Activated naive CD4-positive, alpha-beta T cell treated with anti-CD3 and anti-CD28 coated beads, Interleukin-2, amount 10 ng/mL, durations not matched to agents 7 days and 5 days (primary cell): Measurements from ENCODE around the gene RALGAPA1.

ENCODE experiments used
- CTCF ChIA-PET: fragments of 350-600 bp; sonication (Branson Sonifier 250); formaldehyde crosslinking; loops from one replicate; lab custom pipeline; 2021; ENCODE audit warnings: antibody characterized with exemption; lab: Charles Lee
- DNase-seq: peaks from one replicate; pipeline ENCODE4 v3.0.0-alpha.2; 2020
- H3K27ac Mint-ChIP-seq: one replicate; pipeline ENCODE4 v1.8.0; 2021; ENCODE audit warnings: mild to moderate bottlenecking, moderate library complexity, mixed read lengths
- H3K27me3 Mint-ChIP-seq: one replicate; pipeline ENCODE4 v1.8.0; 2021; ENCODE audit warnings: mild to moderate bottlenecking, mixed read lengths
- H3K36me3 Mint-ChIP-seq: one replicate; pipeline ENCODE4 v1.8.0; 2021; ENCODE audit warnings: mixed read lengths
- H3K4me1 Mint-ChIP-seq: one replicate; pipeline ENCODE4 v1.8.0; 2021; ENCODE audit warnings: mixed read lengths
- H3K4me3 Mint-ChIP-seq: one replicate; pipeline ENCODE4 v1.8.0; 2021; ENCODE audit warnings: mild to moderate bottlenecking, moderate library complexity, mixed read lengths
- H3K9me3 Mint-ChIP-seq: one replicate; pipeline ENCODE4 v1.8.0; 2021; ENCODE audit warnings: mixed read lengths

RALGAPA1 gene

GRCh38 chr14:35499180-35499579 lies 309.9 kb downstream of the RALGAPA1 start:
- no peak for DNase-seq
- CTCF ChIA-PET: no interaction called here
- Mint-ChIP-seq H3K36me3 (no peaks in the 10 kb centered on the region), H3K27ac (no peak overlapping the region), H3K4me1 (no peaks in the 10 kb centered on the region), H3K4me3 (no peak overlapping the region), H3K27me3 (peaks cover 31% of the 10 kb centered on the region), H3K9me3 (no peaks in the 10 kb centered on the region)

GRCh38 chr14:35495278-35495677 lies 313.8 kb downstream of the RALGAPA1 start:
- Mint-ChIP-seq H3K4me3 (no peak overlapping the region), H3K9me3 (peaks cover 2% of the 10 kb centered on the region), H3K27ac (no peak overlapping the region), H3K4me1 (no peaks in the 10 kb centered on the region), H3K27me3 (peaks cover 25% of the 10 kb centered on the region), H3K36me3 (no peaks in the 10 kb centered on the region)
- CTCF ChIA-PET: no interaction called here
- DNase-seq: no peak

DNA sequence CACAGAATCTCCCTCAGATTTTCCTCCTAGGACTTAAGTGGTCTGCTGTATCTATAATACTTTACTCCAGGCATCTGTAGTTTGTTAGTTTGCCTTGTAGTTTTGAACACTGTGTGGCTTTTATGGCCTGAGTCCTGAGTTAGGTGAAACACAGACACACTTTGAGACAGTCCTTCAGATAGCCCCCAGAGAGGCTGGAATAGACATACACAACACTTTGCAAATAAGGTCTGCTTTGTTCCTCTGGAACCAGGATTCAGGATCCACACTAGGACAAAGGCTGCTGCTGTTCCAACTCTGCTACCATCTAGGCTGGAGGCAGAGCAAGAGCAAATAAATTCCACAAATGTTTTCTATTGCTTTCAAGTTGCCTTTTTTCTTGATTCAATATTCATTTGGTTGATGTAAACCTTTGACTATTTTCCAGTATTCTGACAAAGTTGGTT lies 316.5 kb downstream of the RALGAPA1 start:
- no peak for DNase-seq
- CTCF ChIA-PET: no interaction called here
- Mint-ChIP-seq H3K27me3 (peaks cover 20% of the 10 kb centered on the region), H3K36me3 (no peaks in the 10 kb centered on the region), H3K27ac (no peak overlapping the region), H3K4me3 (no peak overlapping the region), H3K9me3 (peaks cover 2% of the 10 kb centered on the region), H3K4me1 (no peaks in the 10 kb centered on the region)
